ENCODE results near the gene C14orf180. TPM values are rescaled to one million over a fixed set of nuclear protein-coding genes. Genes with fewer than 3 reads are reported as not detected.
A peak's percentile ranks its signal among the peaks of the same experiment; 100 is the strongest.

Gene C14orf180
- total RNA-seq (ENCODE audit: low replicate concordance) = not detected in 2 replicates

- Mint-ChIP-seq H3K9me3 (no peaks in the 10 kb centered on the region), H3K4me3 (no peak within 1 kb of the TSS), H3K27me3 (ENCODE audit: insufficient read depth, low read depth) (peaks cover 14% of the 10 kb centered on the region), H3K4me1 (peaks cover 22% of the 10 kb centered on the region), H3K36me3 (no peaks in the 10 kb centered on the region), H3K27ac (peak within 1 kb of the TSS; percentile 79)
- Histone ChIP-seq H3K4me3 (no peak within 1 kb of the TSS), H3K27ac (no peak within 1 kb of the TSS), H3K27me3 (no peaks in the 10 kb centered on the region), H3K79me2 (ENCODE audit: low read depth) (no peaks in the 10 kb centered on the region), H3K4me2 (no peak within 1 kb of the TSS), H3F3A (ENCODE audit: low read depth) (no peaks in the 10 kb centered on the region), H4K20me1 (ENCODE audit: low read depth) (no peaks in the 10 kb centered on the region), H3K9me3 (ENCODE audit: low read depth) (no peaks in the 10 kb centered on the region), H3K9ac (no peak within 1 kb of the TSS), H2AFZ (replicated peaks) (no peak within 1 kb of the TSS), H3K4me1 (no peaks in the 10 kb centered on the region), H3K36me3 (no peaks in the 10 kb centered on the region)
- TF ChIP-seq EZH2phosphoT487 (IDR thresholded peaks at IDR 0.05) (no peak), CTCF (IDR thresholded peaks at IDR 0.05) (no peak), EZH2 (IDR thresholded peaks at IDR 0.05) (no peak)
- DNase-seq (ENCODE audit: low spot score) = no peak
Measured at GRCh38 chr14:104579507-104579906, at the start of gene C14orf180. Gene C14orf180, plus strand, starts transcription at chr14:104579764. Its CDS starts 6,667 bp downstream, at chr14:104586431.

- TF ChIP-seq CTCF (IDR thresholded peaks at IDR 0.05) (no peak), EZH2 (IDR thresholded peaks at IDR 0.05) (no peak), EZH2phosphoT487 (IDR thresholded peaks at IDR 0.05) (no peak)
- H3K9me3 ChIP-seq (ENCODE audit: low read depth) = no peaks in the 10 kb centered on the region
- no peaks in the 10 kb centered on the region for H4K20me1 ChIP-seq (ENCODE audit: low read depth)
- DNase-seq (ENCODE audit: low spot score) = no peak
- no peaks in the 10 kb centered on the region for H3K27me3 ChIP-seq
- H3K36me3 Mint-ChIP-seq = no peaks in the 10 kb centered on the region
- no peak overlapping the region for H3K4me2 ChIP-seq
- H2AFZ ChIP-seq (replicated peaks) = no peak overlapping the region
- peaks cover 6% of the 10 kb centered on the region for H3F3A ChIP-seq (ENCODE audit: low read depth)
- H3K27me3 Mint-ChIP-seq (ENCODE audit: insufficient read depth, low read depth) = peaks cover 8% of the 10 kb centered on the region
- peaks cover 20% of the 10 kb centered on the region for H3K9me3 Mint-ChIP-seq
- no peak overlapping the region for H3K27ac Mint-ChIP-seq
- no peak overlapping the region for H3K9ac ChIP-seq
- H3K79me2 ChIP-seq (ENCODE audit: low read depth) = no peaks in the 10 kb centered on the region
- no peak overlapping the region for H3K27ac ChIP-seq
- H3K4me1 Mint-ChIP-seq = no peaks in the 10 kb centered on the region
- H3K36me3 ChIP-seq = no peaks in the 10 kb centered on the region
- H3K4me1 ChIP-seq = no peaks in the 10 kb centered on the region
- no peak overlapping the region for H3K4me3 ChIP-seq
- no peak overlapping the region for H3K4me3 Mint-ChIP-seq
Measured at GRCh38 chr14:104530646-104531045, 48.9 kb upstream of the C14orf180 start.

GRCh38 chr14:104531421-104532190, 48.0 kb upstream of the C14orf180 start:
- H3K27ac ChIP-seq = no peak overlapping the region
- H3K4me2 ChIP-seq = no peak overlapping the region
- no peak overlapping the region for H3K9ac ChIP-seq
- H3F3A ChIP-seq (ENCODE audit: low read depth) = peaks cover 6% of the 10 kb centered on the region
- H3K9me3 Mint-ChIP-seq = peaks cover 18% of the 10 kb centered on the region
- no peaks in the 10 kb centered on the region for H3K4me1 ChIP-seq
- no peak overlapping the region for H3K27ac Mint-ChIP-seq
- no peaks in the 10 kb centered on the region for H3K4me1 Mint-ChIP-seq
- H3K79me2 ChIP-seq (ENCODE audit: low read depth) = no peaks in the 10 kb centered on the region
- H3K4me3 ChIP-seq = no peak overlapping the region
- peaks cover 11% of the 10 kb centered on the region for H3K27me3 Mint-ChIP-seq (ENCODE audit: insufficient read depth, low read depth)
- no peak for TF ChIP-seq EZH2phosphoT487 (IDR thresholded peaks at IDR 0.05)
- TF ChIP-seq CTCF (IDR thresholded peaks at IDR 0.05) = no peak
- TF ChIP-seq EZH2 (IDR thresholded peaks at IDR 0.05) = no peak
- H3K9me3 ChIP-seq (ENCODE audit: low read depth) = no peaks in the 10 kb centered on the region
- no peak overlapping the region for H3K4me3 Mint-ChIP-seq
- H3K36me3 Mint-ChIP-seq = no peaks in the 10 kb centered on the region
- H3K36me3 ChIP-seq = no peaks in the 10 kb centered on the region
- no peak overlapping the region for H2AFZ ChIP-seq (replicated peaks)
- no peak for DNase-seq (ENCODE audit: low spot score)
- H3K27me3 ChIP-seq = no peaks in the 10 kb centered on the region
- no peaks in the 10 kb centered on the region for H4K20me1 ChIP-seq (ENCODE audit: low read depth)

All from neural progenitor cell (in vitro differentiated cells).